HepG2 (cell line): ENCODE results near the gene PRICKLE2. TPM values are rescaled to one million over a fixed set of nuclear protein-coding genes. Genes with fewer than 3 reads are reported as not detected.

Experiments used
- MIER3 ChIP-seq: IDR thresholded peaks from 2 replicates; pipeline ENCODE4 v1.6.1; 2016; ENCODE audit warnings: missing compliant biosample characterization, borderline replicate concordance
- NFIC ChIP-seq: IDR thresholded peaks from 2 replicates; pipeline ENCODE4 v1.6.1; 2012; ENCODE audit warnings: mild to moderate bottlenecking, low read length, inconsistent platforms
- ZHX2 ChIP-seq, 2 experiments: sonication (generic) in 1 of 2; formaldehyde crosslinking in 1 of 2; IDR thresholded peaks; 2 replicates each; pipeline versions ENCODE4 v1.6.1 to v1.9.0; 2014 to 2022; ENCODE audit warnings: antibody characterized with exemption in 1 of 2, borderline replicate concordance in 1 of 2, inconsistent platforms in 1 of 2, low read depth in 1 of 2, missing genetic modification reagents in 1 of 2
- ZNF205 ChIP-seq: IDR thresholded peaks from 2 replicates; pipeline ENCODE4 v1.6.1; 2018; ENCODE audit warnings: missing biosample characterization, missing genetic modification reagents
- polyA plus RNA-seq, 8 experiments: library from polyadenylated mRNA; depleted of rRNA in 3 of 8; stranded (reverse) in 7 of 8; unstranded in 1 of 8; fragments of >200 nt; fragmentation: Illumina TruSeq in 4 of 8; extraction: Trizol in 4 of 8; gene quantifications; 2 replicates each; pipeline versions ENCODE4 v1.2.1 to v1.2.3, GENCODE V29; 2011 to 2016; ENCODE audit warnings: low read depth in 4 of 8, missing spikeins in 1 of 8, mixed read lengths in 1 of 8; ENCODE audit not compliant: insufficient read depth in 1 of 8
- total RNA-seq, 5 experiments: library from RNA; depleted of rRNA; stranded (reverse); fragments of >200 nt; fragmentation: Illumina TruSeq; extraction: Trizol; gene quantifications; 2 replicates each; pipeline ENCODE4 v1.2.3, GENCODE V29; 2016; ENCODE audit warnings: low read depth in 1 of 5
- TF ChIP-seq, protein P1 (sequence below): sonication (generic); formaldehyde crosslinking; IDR thresholded peaks from 2 replicates; pipeline ENCODE4 v1.8.0; 2022; ENCODE audit warnings: missing genetic modification reagents, mild to moderate bottlenecking, moderate library complexity, borderline replicate concordance

Gene PRICKLE2
- total and polyA plus RNA-seq, 2 of the 13 experiments (the other 11 are each of a cell fraction or from before 2014, with no cell fraction given): 0.01 to 0.07 TPM

DNA sequence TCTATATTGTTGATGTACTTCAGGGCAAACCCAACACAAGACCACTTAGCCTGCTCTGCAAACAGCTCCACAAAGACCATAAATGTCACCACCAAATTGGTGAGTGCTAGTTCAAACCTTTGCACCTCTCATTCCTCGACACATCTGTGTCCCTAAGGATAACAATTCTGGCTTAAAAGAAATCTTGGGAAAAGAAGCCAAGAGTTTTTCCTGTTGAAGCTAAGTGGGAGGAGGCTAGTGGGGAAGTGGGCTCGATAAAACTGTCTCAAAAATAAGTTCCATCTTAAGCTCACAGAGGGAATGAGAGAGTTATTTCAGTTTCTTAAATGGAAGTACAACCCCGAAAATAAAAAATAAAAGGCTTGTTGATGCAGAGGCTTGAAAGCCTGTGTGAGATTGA is 40.4 kb upstream of the PRICKLE2 start (continued):
- no peak for TF ChIP-seq ZHX2 (IDR thresholded peaks at IDR 0.05; ENCODE audit: low read depth)
- TF ChIP-seq ZHX2 (CRISPR knock-in tag; IDR thresholded peaks at IDR 0.05; ENCODE audit: borderline replicate concordance): no peak
- TF ChIP-seq MIER3 (CRISPR knock-in tag): no peak
- TF ChIP-seq, protein P1, sequence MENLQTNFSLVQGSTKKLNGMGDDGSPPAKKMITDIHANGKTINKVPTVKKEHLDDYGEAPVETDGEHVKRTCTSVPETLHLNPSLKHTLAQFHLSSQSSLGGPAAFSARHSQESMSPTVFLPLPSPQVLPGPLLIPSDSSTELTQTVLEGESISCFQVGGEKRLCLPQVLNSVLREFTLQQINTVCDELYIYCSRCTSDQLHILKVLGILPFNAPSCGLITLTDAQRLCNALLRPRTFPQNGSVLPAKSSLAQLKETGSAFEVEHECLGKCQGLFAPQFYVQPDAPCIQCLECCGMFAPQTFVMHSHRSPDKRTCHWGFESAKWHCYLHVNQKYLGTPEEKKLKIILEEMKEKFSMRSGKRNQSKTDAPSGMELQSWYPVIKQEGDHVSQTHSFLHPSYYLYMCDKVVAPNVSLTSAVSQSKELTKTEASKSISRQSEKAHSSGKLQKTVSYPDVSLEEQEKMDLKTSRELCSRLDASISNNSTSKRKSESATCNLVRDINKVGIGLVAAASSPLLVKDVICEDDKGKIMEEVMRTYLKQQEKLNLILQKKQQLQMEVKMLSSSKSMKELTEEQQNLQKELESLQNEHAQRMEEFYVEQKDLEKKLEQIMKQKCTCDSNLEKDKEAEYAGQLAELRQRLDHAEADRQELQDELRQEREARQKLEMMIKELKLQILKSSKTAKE: no peak
- no peak for TF ChIP-seq ZNF205
- no peak for TF ChIP-seq NFIC
